K562 (cell line): ENCODE data around the gene SDHAF3. TPM values are rescaled to one million over a fixed set of nuclear protein-coding genes. Genes with fewer than 3 reads are reported as not detected.

Experiments used
- CAMTA2 ChIP-seq: fragments of 250-450 bp; sonication (Bioruptor Pico); conservative IDR thresholded peaks from 2 replicates; pipeline ENCODE4 v1.5.1; 2022
- CBX3 ChIP-seq, 2 experiments: IDR thresholded peaks; 1 replicate in 1 of 2; 2 replicates in 1 of 2; pipeline ENCODE4 v1.6.1; 2012; ENCODE audit warnings: inconsistent platforms in 2 of 2, low read length in 2 of 2, borderline replicate concordance in 1 of 2, control low read depth in 1 of 2
- CBX8 ChIP-seq: fragments of 200-600 bp; sonication (generic); IDR thresholded peaks from 2 replicates; pipeline ENCODE4 v1.6.1; 2012; ENCODE audit warnings: borderline replicate concordance, mixed run types, low read depth, mild to moderate bottlenecking, moderate library complexity, mixed read lengths, low read length, control low read depth, inconsistent platforms; ENCODE audit not compliant: poor library complexity, severe bottlenecking; ENCODE audit errors: extremely low read depth
- CREBBP ChIP-seq: IDR thresholded peaks from one replicate; pipeline ENCODE4 v1.6.1; 2012; ENCODE audit warnings: low read depth, mild to moderate bottlenecking, control low read depth, inconsistent platforms, low read length
- ETV5 ChIP-seq: sonication (generic); formaldehyde crosslinking; IDR thresholded peaks from 2 replicates; pipeline ENCODE4 v1.4.0; 2020; ENCODE audit warnings: low read depth, mild to moderate bottlenecking, missing genetic modification reagents
- HNRNPK ChIP-seq: fragments of 200-400 bp; formaldehyde crosslinking; IDR thresholded peaks from one replicate; pipeline ENCODE4 v1.6.1; 2018; ENCODE audit warnings: mild to moderate bottlenecking, low read depth, low read length; ENCODE audit not compliant: poor library complexity, severe bottlenecking
- MAFF ChIP-seq: IDR thresholded peaks from 2 replicates; pipeline ENCODE4 v1.6.1; 2012; ENCODE audit warnings: low read length, improper control_type of control experiment
- OTX1 ChIP-seq: fragments of 450-650 bp; formaldehyde crosslinking; IDR thresholded peaks from 2 replicates; pipeline ENCODE4 v1.4.0; 2022; ENCODE audit warnings: mild to moderate bottlenecking
- RCOR1 ChIP-seq, 2 experiments: IDR thresholded peaks; 2 replicates each; pipeline ENCODE4 v1.6.1; 2012; ENCODE audit warnings: low read depth in 2 of 2, low read length in 2 of 2, borderline replicate concordance in 1 of 2, improper control_type of control experiment in 1 of 2
- SIRT6 ChIP-seq: IDR thresholded peaks from one replicate; pipeline ENCODE4 v1.6.1; 2012; ENCODE audit warnings: low read depth, mild to moderate bottlenecking, control low read depth, inconsistent platforms, low read length, moderate library complexity
- SMARCC2 ChIP-seq: fragments of 450-650 bp; IDR thresholded peaks from 2 replicates; pipeline ENCODE4 v1.6.1; 2017; ENCODE audit warnings: antibody characterized with exemption, moderate library complexity, mild to moderate bottlenecking, low read depth
- USF1 ChIP-seq: sonication (generic); formaldehyde crosslinking; IDR thresholded peaks from 2 replicates; pipeline ENCODE4 v1.9.0; 2022; ENCODE audit warnings: mild to moderate bottlenecking, missing genetic modification reagents
- ZFP36 ChIP-seq: fragments of 150-350 bp; IDR thresholded peaks from 2 replicates; pipeline ENCODE4 v1.6.1; 2018; ENCODE audit warnings: low read length, low read depth; ENCODE audit not compliant: partially characterized antibody
- polyA plus RNA-seq, 8 experiments: library from polyadenylated mRNA; depleted of rRNA in 4 of 8; stranded (reverse) in 5 of 8; unstranded in 3 of 8; fragments of >200 nt; fragmentation: Nextera tagmentation in 2 of 8; fragmentation: Illumina TruSeq in 1 of 8; extraction: Ambion mirVana in 2 of 8; extraction: Trizol in 1 of 8; gene quantifications; 2 replicates each; pipeline versions ENCODE4 v1.2.1 to v1.2.3, GENCODE V29; 2011 to 2014; ENCODE audit warnings: inconsistent platforms in 1 of 8, missing spikeins in 1 of 8
- total RNA-seq, 7 experiments: library from RNA; depleted of rRNA in 6 of 7; stranded (reverse); fragments of >200 nt in 6 of 7; fragmentation: Illumina TruSeq in 2 of 7; extraction: Trizol in 2 of 7; gene quantifications; 2 replicates each; pipeline versions ENCODE4 v1.2.1 to v1.2.3, GENCODE V29; 2011 to 2021; ENCODE audit warnings: low replicate concordance in 1 of 7
- TF ChIP-seq, protein P1 (sequence below): sonication (generic); formaldehyde crosslinking; IDR thresholded peaks from 2 replicates; pipeline ENCODE4 v1.8.0; 2022; ENCODE audit warnings: mild to moderate bottlenecking, missing genetic modification reagents
- TF ChIP-seq, protein P2 (sequence below): fragments of 450-650 bp; IDR thresholded peaks from 2 replicates; pipeline ENCODE4 v1.6.1; 2016; ENCODE audit warnings: mild to moderate bottlenecking

SDHAF3 gene
- total and polyA plus RNA-seq, 9 of the 15 experiments (the other 6 are each of a cell fraction or from before 2014, with no cell fraction given) = 51.5 to 403 (median 145) TPM

GRCh38 chr7:97126483-97127171, 9.1 kb downstream of the SDHAF3 start (continued):
- TF ChIP-seq CBX3 (IDR thresholded peaks at IDR 0.05; ENCODE audit: borderline replicate concordance in 1 of 2, low read length in 2 of 2) (no peak), MAFF (peak; percentile 52; the same call in 1 of the 2 replicates), ETV5 (no peak), SMARCC2 (no peak), ZFP36 (no peak), SIRT6 (no peak), CAMTA2 (CRISPR knock-in tag) (no peak), CREBBP (no peak), CBX8 (no peak), USF1 (no peak), OTX1 (CRISPR knock-in tag) (peak; percentile 62; the same call in 1 of the 2 replicates), RCOR1 (IDR thresholded peaks at IDR 0.05; ENCODE audit: borderline replicate concordance in 1 of 2, low read depth in 2 of 2, low read length in 2 of 2) (peak in 1 of 2 experiments; percentile 53; a peak in 1 of 4 replicates), HNRNPK (no peak)
- TF ChIP-seq, protein P1, sequence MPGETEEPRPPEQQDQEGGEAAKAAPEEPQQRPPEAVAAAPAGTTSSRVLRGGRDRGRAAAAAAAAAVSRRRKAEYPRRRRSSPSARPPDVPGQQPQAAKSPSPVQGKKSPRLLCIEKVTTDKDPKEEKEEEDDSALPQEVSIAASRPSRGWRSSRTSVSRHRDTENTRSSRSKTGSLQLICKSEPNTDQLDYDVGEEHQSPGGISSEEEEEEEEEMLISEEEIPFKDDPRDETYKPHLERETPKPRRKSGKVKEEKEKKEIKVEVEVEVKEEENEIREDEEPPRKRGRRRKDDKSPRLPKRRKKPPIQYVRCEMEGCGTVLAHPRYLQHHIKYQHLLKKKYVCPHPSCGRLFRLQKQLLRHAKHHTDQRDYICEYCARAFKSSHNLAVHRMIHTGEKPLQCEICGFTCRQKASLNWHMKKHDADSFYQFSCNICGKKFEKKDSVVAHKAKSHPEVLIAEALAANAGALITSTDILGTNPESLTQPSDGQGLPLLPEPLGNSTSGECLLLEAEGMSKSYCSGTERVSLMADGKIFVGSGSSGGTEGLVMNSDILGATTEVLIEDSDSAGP (CRISPR knock-in tag) = no peak
- TF ChIP-seq, protein P2, sequence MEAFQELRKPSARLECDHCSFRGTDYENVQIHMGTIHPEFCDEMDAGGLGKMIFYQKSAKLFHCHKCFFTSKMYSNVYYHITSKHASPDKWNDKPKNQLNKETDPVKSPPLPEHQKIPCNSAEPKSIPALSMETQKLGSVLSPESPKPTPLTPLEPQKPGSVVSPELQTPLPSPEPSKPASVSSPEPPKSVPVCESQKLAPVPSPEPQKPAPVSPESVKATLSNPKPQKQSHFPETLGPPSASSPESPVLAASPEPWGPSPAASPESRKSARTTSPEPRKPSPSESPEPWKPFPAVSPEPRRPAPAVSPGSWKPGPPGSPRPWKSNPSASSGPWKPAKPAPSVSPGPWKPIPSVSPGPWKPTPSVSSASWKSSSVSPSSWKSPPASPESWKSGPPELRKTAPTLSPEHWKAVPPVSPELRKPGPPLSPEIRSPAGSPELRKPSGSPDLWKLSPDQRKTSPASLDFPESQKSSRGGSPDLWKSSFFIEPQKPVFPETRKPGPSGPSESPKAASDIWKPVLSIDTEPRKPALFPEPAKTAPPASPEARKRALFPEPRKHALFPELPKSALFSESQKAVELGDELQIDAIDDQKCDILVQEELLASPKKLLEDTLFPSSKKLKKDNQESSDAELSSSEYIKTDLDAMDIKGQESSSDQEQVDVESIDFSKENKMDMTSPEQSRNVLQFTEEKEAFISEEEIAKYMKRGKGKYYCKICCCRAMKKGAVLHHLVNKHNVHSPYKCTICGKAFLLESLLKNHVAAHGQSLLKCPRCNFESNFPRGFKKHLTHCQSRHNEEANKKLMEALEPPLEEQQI = no peak
